PFSK-1 (cell line): ENCODE results near the gene TK2.

ENCODE experiments used
- TAF1 ChIP-seq: IDR thresholded peaks from 2 replicates; pipeline ENCODE4 v1.6.1; 2012; ENCODE audit warnings: low read length, control low read depth, borderline replicate concordance; ENCODE audit not compliant: insufficient read depth
- TF ChIP-seq, protein P1 (sequence below), 2 experiments: IDR thresholded peaks; 2 replicates each; pipeline versions ENCODE4 v1.6.1 to v1.8.0; 2011 to 2012; ENCODE audit warnings: low read depth in 2 of 2, low read length in 2 of 2, control low read depth in 1 of 2, inconsistent platforms in 1 of 2, mild to moderate bottlenecking in 1 of 2, moderate library complexity in 1 of 2; ENCODE audit not compliant: insufficient read depth in 1 of 2

DNA sequence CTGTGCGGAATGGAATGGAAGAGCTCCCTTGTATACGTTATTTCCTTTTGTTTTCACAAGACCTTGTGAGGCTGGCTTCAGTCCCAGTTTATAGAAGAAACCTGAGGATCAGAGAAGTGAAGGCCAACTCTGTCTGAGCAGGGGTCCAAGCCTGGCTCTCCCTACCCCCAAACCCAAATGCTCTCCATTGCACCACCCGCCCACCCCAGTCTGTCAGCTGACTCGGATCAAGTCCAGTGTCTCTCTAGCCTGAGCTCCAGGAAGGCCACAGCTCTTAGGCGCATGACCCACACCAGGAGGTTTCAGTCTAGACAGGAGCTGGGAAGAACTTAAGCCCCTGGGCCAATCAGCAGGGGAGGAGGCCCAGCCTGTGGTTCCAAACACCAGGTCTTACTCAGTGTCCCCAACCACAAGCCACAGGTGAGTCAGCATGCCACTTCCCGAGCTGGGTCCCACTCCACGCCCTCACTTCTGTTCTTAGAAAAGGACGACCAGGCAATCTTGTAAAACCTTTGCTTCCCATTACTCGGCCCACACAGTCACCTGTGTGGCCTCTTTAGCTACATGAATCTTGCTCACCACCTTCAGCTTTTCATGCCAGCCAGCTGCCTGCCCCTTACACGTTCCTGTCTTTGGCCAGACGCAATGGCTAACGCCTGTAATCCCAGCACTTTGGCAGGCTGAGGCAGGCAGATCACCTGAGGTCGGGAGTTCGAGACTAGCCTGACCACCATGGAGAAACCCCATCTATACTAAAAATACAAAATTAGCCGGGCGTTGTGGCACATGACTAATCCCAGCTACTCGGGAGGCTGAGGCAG, 27.8 kb downstream of the TK2 start:
- no peak for TF ChIP-seq TAF1
- TF ChIP-seq, protein P1, sequence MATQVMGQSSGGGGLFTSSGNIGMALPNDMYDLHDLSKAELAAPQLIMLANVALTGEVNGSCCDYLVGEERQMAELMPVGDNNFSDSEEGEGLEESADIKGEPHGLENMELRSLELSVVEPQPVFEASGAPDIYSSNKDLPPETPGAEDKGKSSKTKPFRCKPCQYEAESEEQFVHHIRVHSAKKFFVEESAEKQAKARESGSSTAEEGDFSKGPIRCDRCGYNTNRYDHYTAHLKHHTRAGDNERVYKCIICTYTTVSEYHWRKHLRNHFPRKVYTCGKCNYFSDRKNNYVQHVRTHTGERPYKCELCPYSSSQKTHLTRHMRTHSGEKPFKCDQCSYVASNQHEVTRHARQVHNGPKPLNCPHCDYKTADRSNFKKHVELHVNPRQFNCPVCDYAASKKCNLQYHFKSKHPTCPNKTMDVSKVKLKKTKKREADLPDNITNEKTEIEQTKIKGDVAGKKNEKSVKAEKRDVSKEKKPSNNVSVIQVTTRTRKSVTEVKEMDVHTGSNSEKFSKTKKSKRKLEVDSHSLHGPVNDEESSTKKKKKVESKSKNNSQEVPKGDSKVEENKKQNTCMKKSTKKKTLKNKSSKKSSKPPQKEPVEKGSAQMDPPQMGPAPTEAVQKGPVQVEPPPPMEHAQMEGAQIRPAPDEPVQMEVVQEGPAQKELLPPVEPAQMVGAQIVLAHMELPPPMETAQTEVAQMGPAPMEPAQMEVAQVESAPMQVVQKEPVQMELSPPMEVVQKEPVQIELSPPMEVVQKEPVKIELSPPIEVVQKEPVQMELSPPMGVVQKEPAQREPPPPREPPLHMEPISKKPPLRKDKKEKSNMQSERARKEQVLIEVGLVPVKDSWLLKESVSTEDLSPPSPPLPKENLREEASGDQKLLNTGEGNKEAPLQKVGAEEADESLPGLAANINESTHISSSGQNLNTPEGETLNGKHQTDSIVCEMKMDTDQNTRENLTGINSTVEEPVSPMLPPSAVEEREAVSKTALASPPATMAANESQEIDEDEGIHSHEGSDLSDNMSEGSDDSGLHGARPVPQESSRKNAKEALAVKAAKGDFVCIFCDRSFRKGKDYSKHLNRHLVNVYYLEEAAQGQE (IDR thresholded peaks at IDR 0.05; ENCODE audit: insufficient read depth in 1 of 2, low read depth in 2 of 2, low read length in 2 of 2) = no peak
